HG03442 (cell line): Measurements from ENCODE around the gene ANKRD6.

ENCODE experiments used
- ATAC-seq: cut with Tn5 transposase; IDR thresholded peaks from one replicate; pipeline ENCODE4 v1.9.1; 2021; ENCODE audit warnings: mild to moderate bottlenecking, moderate library complexity; ENCODE audit not compliant: unreplicated experiment

Gene ANKRD6

GRCh38 chr6:89464295-89464694 is 31.3 kb downstream of the ANKRD6 start:
- no peak for ATAC-seq

GRCh38 chr6:89467437-89467836 is 34.5 kb downstream of the ANKRD6 start:
- no peak for ATAC-seq

GRCh38 chr6:89468998-89469397 is 36.0 kb downstream of the ANKRD6 start:
- no peak for ATAC-seq

DNA sequence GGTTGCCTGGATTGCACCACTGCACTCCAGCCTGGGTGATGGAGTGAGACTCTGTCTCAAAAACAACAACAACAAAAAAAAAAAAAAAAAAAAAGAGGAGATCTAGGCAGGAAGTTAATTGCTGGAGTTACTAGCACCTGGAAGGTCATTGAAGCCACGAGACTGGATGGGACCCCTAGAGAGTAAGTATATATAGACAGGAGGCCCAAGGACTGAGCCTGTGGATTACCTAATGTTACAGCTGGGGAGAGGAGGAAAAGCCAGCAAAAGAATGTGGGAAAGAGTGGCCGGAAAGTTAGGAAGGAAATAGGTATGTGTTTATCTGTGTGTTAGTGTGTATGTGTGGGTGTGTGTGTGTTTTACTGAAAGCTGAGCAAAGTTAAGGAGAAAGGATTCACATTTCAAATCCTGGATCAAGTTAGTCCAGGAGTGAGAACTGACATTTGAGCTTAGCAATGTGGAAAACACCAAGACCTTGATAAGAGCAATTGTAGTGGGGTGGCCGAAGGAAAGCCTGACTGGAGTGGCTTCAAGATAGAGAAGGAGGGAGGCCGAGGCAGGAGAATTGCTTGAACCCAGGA is 38.4 kb downstream of the ANKRD6 start:
- no peak for ATAC-seq

DNA sequence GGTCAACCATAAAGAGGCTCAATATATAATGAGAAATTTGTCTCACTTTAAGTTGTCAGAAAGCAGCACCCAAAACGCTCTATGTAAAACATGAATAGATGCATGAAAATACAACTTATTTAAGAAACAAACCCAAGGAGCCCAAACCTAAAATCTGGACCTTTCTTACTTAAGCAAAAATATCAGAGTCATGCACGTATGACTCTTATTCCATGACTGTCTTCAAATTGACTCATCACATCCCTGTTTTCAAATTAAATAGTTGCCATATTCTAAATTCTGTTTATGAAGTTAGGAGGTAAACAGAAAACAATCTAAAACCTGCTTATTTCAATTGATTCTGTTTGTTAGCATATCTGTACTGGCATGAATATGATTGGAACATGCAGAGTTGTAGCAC is 42.1 kb downstream of the ANKRD6 start:
- no peak for ATAC-seq

GRCh38 chr6:89475634-89476033 is 42.7 kb downstream of the ANKRD6 start:
- ATAC-seq = peak; percentile 66

- no peak for ATAC-seq
These were observed 46.9 kb downstream of the ANKRD6 start for GRCh38 chr6:89479897-89480296.

DNA sequence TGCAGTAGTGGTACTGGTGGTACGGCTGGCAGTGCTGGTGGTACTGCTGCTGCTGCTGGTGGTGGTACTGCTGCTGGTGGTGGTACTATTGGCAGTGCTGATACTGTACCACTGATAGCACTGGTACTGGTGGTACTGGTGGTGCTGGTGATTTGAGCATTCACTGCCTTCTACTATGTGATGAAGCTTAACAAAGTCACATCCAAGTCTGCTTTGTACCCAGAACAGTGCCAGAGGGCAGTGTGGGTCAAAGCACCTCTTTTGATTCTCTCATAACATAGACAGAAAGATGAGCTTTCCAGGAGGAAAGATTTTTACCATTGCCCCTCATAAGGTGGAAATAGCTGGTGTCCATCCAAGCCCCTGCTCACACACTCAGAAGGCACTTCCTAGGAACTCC is 48.7 kb downstream of the ANKRD6 start:
- ATAC-seq = no peak

- no peak for ATAC-seq
These were observed 49.2 kb downstream of the ANKRD6 start for GRCh38 chr6:89482126-89482525.

DNA sequence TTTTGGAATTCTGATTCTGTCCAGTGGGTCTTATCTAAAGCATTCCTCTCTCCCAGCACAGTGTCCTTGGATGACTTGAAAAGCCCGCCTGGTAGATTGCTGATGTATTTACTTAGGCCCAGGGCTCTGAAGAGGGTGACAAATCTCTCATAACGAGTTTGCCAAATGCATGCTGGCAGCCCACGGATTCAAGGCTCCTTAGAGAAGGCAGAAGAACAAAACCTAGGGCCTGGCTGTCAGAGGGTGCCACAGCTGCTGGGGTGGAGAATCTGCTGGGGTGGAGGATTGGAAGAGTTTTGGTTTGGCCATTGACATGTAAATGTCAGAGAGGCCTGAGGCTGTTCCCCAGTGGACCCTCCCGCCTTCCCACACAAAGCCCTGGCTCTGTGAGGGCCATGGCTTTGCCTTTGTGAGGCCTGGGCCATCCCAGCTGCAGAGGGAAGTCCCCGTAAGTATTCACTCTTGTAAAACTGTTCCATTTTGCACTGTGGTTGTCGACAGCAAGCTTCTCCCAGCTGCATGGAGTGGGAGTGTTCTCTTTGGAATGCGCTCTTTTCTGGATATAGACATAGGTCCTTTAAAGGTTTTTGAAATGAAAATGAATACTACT is 50.3 kb downstream of the ANKRD6 start:
- ATAC-seq = no peak

GRCh38 chr6:89485320-89485719 is 52.4 kb downstream of the ANKRD6 start:
- no peak for ATAC-seq

- ATAC-seq = no peak
These were observed 54.9 kb downstream of the ANKRD6 start for GRCh38 chr6:89487864-89488263.

- ATAC-seq = no peak
These were observed 55.5 kb downstream of the ANKRD6 start for GRCh38 chr6:89488438-89488837.

- no peak for ATAC-seq
These were observed 56.1 kb downstream of the ANKRD6 start for GRCh38 chr6:89489078-89489477.

DNA sequence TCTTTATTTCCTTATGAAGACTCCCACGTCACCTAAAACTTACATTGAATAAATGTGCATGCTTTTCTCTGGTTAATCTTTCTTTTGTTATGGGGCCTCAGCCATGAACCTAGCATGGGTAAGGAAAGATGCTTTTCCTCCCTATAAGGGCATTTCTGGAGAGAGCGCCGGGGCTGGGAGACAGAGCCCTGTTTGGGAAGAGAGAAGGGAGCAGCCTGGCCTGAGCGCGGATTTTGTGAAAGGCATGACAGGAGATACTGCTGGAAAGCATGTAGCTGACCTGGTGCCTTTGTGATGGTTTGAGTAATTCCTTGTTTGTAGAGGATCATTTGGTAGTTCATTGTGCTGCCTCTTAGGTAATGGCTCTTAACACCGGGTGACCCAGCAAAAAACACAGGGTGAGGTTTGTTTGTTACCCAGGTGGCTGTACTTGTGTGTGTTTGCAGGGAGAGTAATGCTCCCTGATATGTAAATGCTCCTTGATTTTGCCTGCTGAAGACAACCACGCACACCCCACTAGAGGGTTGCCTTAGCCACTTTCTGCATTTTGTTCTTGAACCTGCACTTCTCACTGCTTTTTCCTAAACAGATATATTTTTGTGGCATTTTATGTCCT is 59.2 kb downstream of the ANKRD6 start:
- no peak for ATAC-seq

GRCh38 chr6:89494131-89494793 is 61.3 kb downstream of the ANKRD6 start:
- no peak for ATAC-seq

- ATAC-seq = no peak
These were observed 63.1 kb downstream of the ANKRD6 start for GRCh38 chr6:89495961-89496535.

GRCh38 chr6:89500611-89501010 is 67.7 kb downstream of the ANKRD6 start:
- no peak for ATAC-seq

DNA sequence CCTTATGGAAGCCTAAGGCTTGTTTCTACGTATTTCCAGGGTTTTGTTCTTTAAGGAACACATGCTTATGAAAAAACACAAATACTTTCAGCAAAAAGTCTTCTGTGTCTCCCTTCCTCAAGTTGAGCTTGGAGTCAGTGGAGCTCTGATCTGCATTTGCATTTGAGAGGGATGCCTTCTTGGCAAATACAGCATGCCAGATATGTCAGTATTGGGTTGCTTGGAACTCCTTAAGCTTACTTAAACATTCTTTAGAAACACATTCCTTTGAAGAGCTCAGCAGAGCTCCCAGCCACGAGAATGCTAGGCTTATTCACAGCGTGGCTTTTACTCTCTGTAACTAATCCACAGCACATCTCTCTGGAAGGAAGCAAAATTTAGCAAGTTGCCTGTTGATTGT is 68.3 kb downstream of the ANKRD6 start:
- ATAC-seq = no peak

DNA sequence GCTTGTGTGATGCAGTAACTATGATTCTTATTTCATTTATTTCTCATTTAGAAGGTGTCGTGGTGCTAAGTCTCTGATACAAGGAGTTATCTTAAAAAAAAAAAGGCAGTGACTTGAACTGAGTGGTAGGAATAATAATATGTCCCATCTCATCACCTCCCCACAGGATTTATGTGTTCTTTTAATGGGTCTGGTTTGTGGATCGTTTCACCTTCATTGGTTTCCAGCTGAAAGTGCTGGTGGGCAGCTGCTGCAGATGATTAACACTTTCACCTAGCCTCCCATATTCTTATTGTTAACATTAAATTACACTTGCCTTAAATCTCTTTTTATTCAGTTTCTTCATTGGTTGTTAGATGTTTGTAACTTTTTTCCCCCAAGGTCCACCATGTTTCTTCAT is 68.8 kb downstream of the ANKRD6 start:
- ATAC-seq = no peak

GRCh38 chr6:89503641-89504040 is 70.7 kb downstream of the ANKRD6 start:
- ATAC-seq = no peak

- ATAC-seq = no peak
These were observed 72.9 kb downstream of the ANKRD6 start for GRCh38 chr6:89505847-89506246.
